Myocyte (in vitro differentiated cells): ENCODE measurements around the gene FOXA3. TPM values are rescaled to one million over a fixed set of nuclear protein-coding genes. Genes with fewer than 3 reads are reported as not detected.
A peak's percentile ranks its signal among the peaks of the same experiment; 100 is the strongest.

Experiments
- DNase-seq: peaks from one replicate; pipeline ENCODE4 v3.0.0-alpha.2; 2012; ENCODE audit warnings: low read depth
- polyA plus RNA-seq: library from polyadenylated mRNA; unstranded; fragments of >200 nt; gene quantifications from one replicate; pipeline ENCODE4 v1.2.1, GENCODE V29; 2012; ENCODE audit warnings: missing spikeins
- total RNA-seq: library from RNA; depleted of rRNA; stranded (reverse); fragments of >200 nt; gene quantifications from 2 replicates; pipeline ENCODE4 v1.2.3, GENCODE V29; 2014

Gene FOXA3
- total RNA-seq, result not detected in 2 replicates
- not detected for polyA plus RNA-seq

DNA sequence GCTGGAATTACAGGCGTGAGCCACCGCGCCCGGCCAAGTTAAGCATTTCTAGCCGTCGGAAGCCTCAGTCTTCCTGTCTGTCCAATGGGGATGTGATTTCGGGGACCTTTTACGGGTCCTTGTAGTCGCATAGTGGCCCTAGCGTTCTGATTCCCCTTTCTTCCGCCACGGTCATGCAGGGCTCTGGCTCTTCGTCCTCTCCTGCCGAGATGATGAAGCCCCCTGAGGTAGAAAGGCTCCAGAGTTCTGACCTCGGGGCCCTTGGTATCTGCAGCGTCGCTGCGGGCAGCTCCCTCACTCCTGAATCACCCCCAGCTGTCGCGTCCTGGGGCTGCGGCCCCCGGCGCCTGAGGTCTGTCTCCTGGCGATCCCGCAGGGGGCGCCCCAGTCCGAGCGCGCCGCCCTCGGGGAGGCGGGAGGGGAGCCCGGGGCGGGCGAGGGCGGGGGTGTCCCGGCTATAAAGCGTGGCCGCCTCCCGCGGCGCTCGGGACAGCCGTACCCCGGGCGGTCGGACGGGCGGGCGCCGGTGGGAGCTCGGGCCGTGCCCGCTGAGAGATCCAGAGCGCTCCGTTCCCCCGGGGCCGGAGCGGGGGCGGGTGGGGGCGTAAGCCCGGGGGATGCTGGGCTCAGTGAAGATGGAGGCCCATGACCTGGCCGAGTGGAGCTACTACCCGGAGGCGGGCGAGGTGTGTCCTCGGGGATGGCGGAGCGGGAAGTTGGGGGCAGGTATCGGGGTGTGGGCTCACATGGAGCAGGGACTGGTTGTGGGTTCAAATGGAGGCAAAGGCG, at the start of gene FOXA3:
FOXA3 (plus strand) TSS at position 487 of the 789 bp plus-strand sequence; CDS start at position 618, 131 bp downstream.
- DNase-seq, result peak; percentile 54

GRCh38 chr19:45814851-45815480, 49.2 kb upstream of the FOXA3 start, which contains the start of gene RSPH6A:
Gene RSPH6A (minus strand): TSS chr19:45815308. CDS start chr19:45815176, 132 bp downstream.
- no peak for DNase-seq

DNA sequence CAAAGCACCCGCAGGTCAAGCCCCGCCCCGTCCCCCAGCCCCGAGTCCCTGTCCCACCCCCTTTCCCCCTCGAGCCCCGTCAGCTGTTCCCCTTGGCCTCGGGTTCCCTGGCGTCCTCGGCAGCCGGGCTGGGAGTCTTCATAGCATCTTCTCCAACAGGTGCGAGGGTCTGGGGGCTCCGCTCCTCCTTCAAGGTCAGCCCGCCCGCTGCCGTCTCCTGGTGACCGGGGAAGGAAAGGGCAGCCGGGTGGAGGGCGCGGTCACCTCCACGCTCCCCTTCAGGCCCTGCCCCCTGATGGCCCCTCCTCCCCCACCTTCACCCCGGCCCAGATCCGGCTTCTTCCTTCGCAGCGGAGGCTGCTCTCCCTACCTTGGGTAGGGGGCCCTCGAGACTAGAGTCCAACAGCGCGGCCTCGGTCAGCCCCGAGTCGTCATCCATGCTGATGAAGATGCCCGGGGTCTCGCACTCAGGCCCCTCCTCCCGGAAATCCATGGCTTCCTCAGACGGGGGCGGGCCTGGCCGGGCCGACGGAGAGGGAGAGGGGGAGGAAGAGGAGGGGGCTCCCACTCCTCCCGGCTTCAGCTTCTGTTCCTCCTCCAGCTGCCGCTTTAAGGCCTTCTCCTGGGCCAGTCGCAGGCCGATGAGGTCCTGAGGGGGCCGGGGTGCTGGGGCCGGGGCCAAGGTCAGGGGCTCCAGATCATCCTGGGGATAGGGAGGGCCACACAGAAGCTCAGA, 48.5 kb upstream of the FOXA3 start:
- DNase-seq, result no peak

DNA sequence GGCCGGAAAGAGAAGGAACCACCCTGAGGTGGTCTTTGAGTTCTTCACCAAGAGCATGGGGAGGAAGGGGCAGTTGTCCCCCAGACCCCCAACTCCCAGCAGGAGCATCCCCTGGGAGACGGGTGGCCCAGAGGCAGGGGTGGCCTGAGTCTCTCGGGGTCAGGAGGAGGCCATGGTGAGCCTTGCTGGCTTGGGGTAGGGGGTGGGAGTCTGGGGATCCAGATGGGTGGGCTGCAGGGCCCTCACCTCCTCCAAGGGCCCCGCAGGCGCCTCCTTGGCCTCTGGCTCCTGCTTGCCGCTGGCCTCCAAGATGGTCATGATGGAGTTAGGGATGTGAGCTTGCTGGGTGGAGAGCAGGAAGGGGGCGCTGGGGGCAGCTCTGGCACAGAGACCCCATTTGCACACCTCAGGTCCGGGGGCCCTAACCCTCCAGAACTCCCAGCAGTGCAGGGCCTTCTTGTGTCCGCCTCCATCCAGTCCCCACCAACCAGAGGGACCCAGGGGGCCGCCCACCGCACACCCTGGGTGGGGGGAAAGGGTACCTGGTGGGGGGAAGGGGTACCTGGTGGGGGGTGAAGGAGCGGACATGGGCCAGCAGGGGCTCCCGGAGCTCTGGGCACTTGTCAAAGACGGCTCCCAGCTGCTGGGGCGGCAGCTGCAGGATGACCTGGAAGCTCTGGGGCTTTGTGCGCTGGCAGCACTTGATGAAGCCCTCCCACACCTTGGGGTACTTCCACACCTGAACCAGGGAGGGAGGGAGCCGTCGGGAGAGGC, 47.7 kb upstream of the FOXA3 start:
- no peak for DNase-seq

DNA sequence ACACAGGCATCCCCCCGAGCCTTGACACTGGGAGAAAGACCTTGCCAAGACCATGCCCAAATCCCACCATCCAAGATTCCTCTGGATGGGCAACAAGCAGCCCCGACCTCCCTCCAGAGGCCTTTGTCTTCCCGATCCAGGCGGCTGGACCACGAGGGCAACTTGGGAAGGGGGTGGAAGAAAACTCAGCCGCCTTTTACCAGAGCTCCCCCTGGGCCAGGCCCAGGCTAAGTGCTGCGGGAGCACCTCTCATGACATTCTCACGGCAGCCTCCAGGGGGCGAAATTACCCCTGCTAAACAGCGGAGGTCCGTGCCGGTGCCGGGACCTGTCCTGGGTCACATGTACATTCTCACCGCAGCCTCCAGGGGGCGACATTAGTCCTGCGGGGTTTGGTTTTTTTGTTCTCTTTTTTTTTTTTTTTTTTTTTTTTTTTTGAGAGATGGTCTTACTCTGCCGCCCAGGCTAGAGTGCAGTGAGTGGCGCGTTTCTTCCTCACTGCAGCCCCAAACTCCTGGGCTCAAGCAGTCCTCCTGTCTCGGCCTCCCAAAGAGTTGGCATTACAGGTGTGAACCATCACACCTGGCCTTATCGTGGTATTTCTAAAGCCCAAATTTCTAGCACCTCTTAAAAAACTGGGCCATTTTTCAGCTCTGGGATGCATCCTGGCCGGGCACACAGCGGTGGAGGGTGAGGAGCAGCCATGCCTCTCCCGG, 47.0 kb upstream of the FOXA3 start:
- DNase-seq, result peak; percentile 92

- no peak for DNase-seq
These were observed 46.3 kb upstream of the FOXA3 start for GRCh38 chr19:45817725-45818301.

DNA sequence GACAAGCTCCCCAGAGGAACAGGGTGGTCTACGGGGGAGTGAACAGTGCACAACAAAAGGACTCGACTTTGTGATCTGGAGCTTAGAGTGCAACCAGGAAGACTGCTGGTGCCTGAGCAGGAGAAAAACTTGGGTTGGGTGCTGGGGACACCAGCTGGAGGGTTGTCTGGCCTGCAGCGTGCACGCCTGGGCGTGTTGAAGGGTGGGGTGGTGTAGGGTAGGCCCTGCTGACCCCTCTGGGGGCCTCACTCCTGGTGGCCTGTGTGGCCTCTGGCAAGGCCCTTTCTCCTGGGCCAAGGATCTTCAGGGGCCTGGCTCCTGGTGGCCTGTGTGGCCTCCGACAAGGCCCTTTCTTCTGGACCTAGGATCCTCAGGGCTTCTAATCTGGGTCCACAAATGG, 44.4 kb upstream of the FOXA3 start:
- no peak for DNase-seq

DNA sequence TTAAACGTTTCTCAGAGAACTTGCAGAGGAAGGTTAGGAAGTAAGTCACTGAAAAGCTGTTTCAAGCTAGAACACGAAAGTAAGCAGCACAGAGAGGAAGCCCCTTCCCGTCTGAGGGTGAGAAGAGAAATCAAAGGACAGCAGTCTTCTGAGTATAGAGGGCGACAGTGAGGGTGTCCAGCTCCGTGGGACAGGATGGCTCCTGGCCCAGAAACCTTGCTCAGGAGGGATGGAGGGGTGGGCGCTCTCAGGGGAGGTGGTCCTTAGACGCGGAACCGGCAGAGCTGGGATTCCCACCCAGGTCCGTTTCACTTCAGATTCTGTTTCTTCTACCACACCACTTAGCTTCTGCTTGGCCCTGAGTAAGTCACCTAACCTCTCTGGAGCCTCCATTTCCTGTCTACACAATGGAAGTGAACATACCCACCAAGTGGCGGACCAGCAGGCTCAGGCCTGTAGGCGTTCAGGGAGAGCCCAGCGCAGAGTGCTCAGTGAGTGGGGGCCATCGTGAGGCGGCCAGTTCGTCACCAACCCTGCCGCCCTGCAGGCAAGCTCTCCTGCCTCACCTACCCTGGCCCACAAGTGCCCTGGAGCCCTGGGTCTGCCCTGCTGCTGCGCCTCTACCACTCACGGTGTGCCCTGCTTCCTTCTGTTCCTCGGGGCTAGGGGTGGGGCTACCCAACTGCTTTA, 43.6 kb upstream of the FOXA3 start:
- DNase-seq, result no peak

- no peak for DNase-seq
These were observed 43.0 kb upstream of the FOXA3 start for GRCh38 chr19:45821103-45821521.

GRCh38 chr19:45821570-45821969, 42.6 kb upstream of the FOXA3 start:
- no peak for DNase-seq

DNA sequence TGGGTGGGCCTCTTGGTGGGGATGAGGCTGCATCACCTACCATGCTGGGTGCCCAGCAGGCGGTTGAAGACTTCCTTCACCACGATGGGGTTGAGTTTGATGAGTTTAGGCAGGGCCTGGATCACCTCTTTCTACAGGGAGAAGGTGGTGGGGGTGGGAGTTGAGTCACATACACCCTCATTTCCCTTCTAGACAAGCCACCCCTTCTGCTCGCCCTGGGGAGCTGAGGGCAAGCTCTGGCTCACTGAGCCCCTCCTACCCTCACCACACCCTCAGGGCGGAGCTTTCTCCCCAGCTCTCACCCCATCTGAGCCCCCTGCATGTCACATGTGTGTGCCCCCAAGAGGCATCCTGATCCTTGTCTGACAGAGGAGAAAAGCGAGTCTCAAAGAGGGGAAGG, 41.4 kb upstream of the FOXA3 start:
- no peak for DNase-seq

DNA sequence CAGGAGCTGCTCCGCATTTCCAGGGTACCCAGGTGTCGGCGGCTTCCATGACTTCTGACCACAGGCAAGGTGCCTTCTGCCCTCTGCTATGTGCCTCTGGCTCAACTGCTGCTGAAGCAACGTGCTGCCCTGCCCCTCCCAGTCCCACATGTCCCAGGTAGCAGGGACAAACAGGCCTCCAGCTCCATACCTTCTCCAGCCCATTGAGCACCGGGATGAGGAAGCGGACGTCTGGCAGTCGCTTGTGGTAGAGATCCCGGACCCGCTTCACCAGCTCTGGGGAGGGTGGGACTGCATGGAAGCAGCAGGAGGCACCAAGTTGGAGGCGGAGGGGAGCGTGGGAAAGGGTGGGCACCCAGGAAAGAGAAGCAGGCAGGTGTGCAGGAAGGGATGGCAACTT, 40.9 kb upstream of the FOXA3 start:
- no peak for DNase-seq

DNA sequence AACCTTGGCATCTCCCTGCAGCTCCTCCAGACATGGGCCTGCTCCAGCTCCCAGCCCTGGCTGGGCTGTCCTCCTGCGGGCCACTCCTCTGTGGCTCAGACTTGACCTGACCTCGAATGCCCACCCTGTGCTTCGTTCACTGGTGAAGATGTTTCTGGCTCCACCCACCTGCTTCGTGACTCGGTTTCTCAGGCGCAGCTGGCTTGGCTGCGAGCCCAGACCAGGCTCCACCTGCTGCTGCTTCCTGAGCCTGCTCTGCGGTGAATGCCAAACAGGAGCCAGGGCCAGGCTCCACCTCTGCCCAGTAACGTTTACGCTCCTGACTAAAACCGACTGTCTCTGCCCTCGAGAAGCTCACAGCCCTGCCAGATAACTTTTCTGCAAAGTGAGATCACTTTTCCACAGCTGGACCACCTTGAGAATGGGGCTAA, 40.1 kb upstream of the FOXA3 start:
- peak; percentile 58 for DNase-seq

- no peak for DNase-seq
These were observed 39.4 kb upstream of the FOXA3 start for GRCh38 chr19:45824531-45825262.

DNA sequence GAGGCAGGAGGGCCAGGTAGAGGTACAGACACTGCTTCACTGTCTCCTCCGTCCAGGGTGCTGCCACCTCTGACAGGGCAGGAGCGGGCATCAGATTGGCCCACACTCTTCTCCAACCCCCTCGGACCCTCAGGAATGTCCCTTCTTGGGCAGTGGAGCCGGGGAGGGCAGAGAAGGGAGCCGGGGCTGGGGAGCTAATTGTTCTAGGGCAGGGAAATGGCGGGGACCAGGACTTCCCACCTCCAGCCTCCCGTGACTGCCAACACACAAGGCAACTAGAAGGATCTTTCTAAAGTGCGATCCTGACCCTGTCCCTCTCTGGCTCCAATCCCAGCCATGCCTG, 38.9 kb upstream of the FOXA3 start:
- no peak for DNase-seq

GRCh38 chr19:45825917-45826893, 37.9 kb upstream of the FOXA3 start:
- DNase-seq, result no peak

GRCh38 chr19:45826934-45827333, 37.2 kb upstream of the FOXA3 start:
- DNase-seq, result peak; percentile 13
